HG03558 (cell line): ENCODE results near the gene OAS3.
A peak's percentile ranks its signal among the peaks of the same experiment; 100 is the strongest.
"Not testable (repeated sequence)": the region's sequence is repeated elsewhere in the genome, so short reads cannot be mapped to it uniquely, and the experiment has no call there.

ENCODE experiments used
- ATAC-seq: cut with Tn5 transposase; IDR thresholded peaks from one replicate; pipeline ENCODE4 v1.9.1; 2021; ENCODE audit warnings: moderate number of reproducible peaks; ENCODE audit not compliant: unreplicated experiment; ENCODE audit errors: extremely low read depth

The OAS3 gene

GRCh38 chr12:112919121-112919520 lies 19.2 kb upstream of the OAS3 start:
- no peak for ATAC-seq

GRCh38 chr12:112924986-112925385 lies 13.3 kb upstream of the OAS3 start:
- ATAC-seq, result peak; percentile 51

- ATAC-seq, result not testable (repeated sequence)
Observed at GRCh38 chr12:112926416-112927033, 11.7 kb upstream of the OAS3 start.

DNA sequence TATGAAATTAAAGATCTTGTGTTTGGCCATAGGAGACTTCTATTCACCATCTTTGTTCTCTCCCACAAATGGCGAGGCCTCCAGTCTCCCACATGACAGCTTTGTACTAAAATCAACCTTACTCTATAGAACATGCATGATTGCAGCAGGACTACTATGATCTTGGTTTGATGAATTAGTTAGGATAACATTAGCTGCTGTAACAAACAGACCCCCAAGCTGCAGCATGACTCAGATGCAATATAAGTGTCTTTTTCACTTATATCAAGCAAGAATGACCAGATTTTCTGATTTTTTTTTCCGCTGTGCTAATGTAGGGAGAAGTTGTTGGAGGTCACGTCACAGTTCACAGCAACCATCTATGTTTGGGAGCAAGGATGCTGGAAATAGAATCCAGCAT lies 10.8 kb upstream of the OAS3 start:
- ATAC-seq, result no peak

DNA sequence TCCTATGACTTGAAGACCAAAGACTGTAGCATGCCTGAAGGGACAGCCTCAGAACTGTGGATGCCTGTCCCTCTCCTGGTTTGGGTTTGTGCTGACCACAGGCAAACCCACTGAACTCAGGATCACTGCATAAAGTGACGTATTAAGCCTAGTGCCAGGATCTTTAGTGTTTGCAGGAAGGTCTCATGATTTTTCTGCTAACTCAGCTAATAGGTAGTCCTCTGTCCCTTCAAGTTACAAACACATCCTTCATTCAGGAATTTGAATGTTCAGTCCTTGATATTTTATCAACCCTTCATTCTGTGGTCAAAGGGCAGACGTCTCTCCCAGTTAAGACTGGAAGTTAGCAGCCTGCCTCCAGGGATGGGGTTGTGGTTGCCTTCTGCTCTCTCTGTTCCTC lies 10.3 kb upstream of the OAS3 start:
- ATAC-seq, result no peak

DNA sequence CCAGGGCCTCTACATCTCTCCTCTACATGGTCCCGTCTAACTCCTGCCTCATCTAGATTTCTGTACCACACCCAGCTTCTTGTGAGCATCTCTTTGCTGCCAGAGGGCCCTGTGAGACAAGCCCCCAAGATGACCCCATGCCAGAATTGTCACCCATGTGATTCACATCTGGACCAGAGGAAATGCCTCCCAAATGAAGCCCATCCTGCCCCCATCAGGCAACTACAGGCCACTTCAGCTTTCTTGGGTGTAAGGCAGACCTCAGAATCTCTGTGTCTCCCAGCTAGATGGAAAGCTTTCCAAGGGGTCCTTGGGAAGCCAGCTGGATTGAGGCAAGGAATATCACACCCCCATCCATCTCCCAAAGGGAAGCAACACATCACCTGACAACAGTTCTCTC lies 9.3 kb upstream of the OAS3 start:
- no peak for ATAC-seq

DNA sequence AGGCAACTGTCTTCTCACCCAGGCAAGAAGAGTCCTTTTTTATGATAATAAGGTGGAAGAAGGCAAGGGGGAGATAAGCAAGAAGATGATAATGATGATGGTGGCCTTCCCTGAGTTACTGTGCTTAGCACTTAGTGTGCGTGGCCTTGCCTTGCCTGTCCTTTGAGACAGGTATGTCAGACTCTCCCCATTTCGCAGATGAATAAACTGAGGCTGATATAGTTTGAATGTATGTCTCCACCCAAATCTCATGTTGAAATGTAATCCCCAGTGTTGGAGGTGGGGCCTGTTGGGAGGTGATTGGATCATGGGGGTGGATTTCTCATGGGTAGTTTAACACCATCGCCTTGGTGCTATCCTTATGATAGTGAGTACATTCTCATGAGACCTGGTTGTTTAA lies 8.6 kb upstream of the OAS3 start:
- no peak for ATAC-seq

- ATAC-seq, result no peak
Observed at GRCh38 chr12:112930350-112930749, 7.9 kb upstream of the OAS3 start.

DNA sequence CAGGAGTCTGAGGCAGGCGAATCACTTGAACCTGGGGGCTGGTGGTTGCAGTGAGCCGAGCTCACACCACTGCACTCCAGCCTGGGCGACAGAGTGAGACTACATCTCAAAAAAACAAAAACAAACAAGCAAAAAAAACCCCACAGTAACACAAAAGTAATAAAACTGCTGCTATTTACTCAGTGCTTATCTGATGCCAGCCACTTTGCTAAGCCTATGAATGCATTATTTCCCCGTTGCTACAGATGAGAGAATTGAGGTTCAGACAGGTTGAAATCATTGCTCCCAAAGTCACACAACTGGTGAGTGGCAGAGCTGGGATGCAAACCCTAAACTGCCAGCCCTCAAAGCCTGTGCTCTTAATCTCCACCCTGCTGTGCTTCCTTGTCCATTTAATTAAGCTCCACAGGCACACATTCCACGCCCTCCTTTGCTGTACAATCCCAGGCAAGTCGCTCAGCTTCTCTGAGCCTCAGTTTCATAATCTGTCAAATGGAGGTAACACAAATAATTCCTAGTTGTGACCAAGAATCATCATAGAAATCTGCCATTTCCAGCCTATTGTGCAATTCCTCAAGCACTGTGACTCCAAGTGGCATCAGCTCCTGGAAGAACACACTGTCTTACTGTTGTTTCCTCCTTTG lies 5.7 kb upstream of the OAS3 start:
- ATAC-seq, result no peak

DNA sequence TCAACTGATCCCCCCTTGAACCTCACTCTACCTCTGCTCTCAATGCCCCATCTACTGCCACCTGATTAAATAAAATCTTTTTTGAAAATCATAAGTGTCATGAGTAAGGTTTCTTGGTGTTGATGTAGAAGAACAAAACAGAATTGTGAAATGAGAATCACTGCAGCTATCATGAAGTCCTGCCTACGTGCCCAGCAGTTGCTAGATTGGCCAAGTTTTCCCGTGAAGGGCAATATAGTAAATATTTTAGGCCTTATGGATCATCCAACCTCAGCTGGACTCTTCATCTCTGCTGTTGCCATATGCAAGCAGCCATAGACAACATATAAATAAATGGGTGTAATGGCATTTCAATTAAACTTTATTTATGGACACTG lies 5.2 kb upstream of the OAS3 start:
- no peak for ATAC-seq

- ATAC-seq, result no peak
Observed at GRCh38 chr12:112936264-112936663, 2.0 kb upstream of the OAS3 start.

GRCh38 chr12:112936927-112937326 lies 1.3 kb upstream of the OAS3 start:
- no peak for ATAC-seq

DNA sequence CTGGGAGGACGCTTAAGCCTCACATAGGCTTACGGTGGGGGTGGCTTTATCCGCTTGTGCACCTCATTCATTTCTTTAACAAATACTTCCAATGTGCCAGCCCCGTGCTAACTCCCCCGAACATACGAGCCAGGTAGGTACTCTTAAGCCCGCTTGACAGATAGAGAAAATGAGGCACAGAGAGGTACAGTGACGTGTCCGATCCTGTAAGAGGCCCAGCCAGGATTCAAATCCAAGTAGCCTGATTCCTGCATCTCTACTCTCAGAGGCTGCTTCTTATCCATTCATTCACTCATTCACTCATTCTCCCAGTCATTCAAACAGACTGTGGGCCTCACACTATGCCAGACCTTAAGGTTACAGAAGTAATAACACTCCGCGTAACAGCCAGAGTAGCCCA lies 477 bp downstream of the OAS3 start:
- ATAC-seq, result no peak

DNA sequence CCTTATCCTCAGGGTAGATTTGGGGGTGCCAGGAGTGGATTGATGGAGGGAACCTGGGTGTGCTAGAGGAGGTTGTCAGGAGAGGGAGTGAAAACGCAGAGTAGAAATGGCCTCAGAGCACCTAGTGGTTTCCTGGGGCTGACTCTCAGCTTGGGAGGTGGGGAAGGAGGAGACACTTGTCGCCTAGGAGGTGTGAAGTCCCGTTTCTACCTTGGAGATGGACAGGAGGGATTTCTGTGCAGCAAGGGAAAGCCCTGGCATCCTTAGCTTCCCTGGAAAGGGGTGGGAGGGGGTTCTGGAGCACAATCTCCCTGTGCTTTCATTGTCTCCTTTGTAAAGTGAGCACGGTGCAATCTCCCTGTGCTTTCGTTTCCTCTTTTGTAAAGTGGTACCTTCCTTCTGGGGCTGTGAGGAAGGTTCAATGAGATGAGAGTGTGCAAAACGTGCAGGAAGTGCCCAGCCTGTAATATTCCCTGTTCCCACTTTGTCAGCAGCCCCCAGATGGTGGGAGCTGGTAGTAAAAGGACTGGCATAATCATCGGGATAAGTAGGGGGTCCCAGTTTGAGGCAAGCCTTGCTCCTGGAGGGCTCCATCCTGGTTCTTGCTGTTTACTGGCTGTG lies 1.6 kb downstream of the OAS3 start:
- ATAC-seq, result no peak

DNA sequence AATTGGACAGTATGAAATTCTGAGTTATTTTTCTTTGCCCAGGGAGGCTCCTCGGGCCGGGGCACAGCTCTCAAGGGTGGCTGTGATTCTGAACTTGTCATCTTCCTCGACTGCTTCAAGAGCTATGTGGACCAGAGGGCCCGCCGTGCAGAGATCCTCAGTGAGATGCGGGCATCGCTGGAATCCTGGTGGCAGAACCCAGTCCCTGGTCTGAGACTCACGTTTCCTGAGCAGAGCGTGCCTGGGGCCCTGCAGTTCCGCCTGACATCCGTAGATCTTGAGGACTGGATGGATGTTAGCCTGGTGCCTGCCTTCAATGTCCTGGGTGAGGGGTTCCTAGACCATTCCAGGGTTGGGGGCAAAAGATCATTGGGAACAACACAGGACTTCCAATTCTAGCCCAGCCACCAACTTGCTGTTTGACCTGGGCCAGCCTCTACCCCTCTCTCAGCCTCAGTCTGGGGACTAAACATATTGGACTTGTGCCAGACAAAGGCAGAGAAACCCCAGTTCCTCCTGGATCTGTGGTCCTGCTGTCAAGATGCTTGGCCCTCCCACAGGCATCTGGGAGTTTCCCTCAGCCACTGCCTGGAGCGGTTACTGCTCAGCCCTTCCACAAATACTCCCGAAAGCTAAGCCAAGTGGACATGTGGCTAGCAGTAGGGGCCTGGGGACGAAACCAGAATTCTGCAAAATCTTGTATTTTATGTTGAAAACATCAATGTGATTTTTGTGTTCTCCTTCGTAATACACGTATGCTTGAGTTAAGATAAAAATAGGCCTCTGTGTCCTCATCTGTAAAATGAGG lies 3.5 kb downstream of the OAS3 start:
- no peak for ATAC-seq

DNA sequence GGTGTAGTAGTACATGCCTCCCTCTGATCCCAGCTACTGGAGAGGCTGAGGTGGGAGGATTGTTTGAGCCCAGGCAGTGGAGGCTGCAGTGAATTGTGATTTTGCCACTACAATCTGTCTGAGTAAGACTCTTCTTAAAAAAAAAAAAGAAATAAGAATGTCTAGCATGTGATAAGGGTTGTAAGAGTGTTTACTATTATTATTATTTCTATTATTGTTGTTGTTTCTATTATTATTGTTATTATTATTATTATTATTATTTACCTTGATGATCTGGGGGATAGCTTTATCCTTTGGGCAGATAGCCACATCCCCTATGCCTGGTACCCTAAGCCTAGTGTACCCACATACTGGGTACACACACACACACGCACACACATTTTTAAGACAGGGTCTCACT lies 4.3 kb downstream of the OAS3 start:
- no peak for ATAC-seq

GRCh38 chr12:112944024-112944690 lies 5.9 kb downstream of the OAS3 start:
- no peak for ATAC-seq

- ATAC-seq, result no peak
Observed at GRCh38 chr12:112945515-112945914, 7.2 kb downstream of the OAS3 start.

GRCh38 chr12:112946236-112947000 lies 8.1 kb downstream of the OAS3 start:
- ATAC-seq, result no peak

DNA sequence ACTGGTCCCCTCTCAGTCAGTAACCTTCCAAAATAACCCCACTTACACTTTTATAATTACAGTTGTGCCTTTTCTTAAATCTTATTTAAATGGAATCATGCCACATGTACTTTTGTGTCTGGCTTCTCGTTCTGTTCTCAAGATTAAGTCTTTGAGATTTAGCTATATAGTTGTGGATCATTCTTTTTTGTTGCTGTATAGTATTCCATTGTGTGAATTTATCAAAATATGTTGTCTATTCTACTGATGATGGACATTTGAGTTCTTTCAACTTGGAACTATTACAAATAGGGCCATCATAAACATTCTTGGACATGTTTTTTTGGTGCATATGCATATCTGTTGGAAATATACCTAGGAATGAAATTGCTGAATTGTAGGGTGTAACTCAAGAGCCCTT lies 9.0 kb downstream of the OAS3 start:
- no peak for ATAC-seq
